Upper lobe of left lung (tissue), 4 donors: ENCODE results near the gene TPO.

Source experiments
- CTCF ChIP-seq, 6 experiments: fragments of 450-650 bp in 4 of 6; fragments of 200-600 bp in 2 of 6; sonication (generic) in 2 of 6; IDR thresholded peaks; one replicate each; pipeline ENCODE4 v1.5.1; 2016 to 2019; ENCODE audit warnings: antibody characterized with exemption in 6 of 6
- POLR2A ChIP-seq, 4 donors: fragments of 450-650 bp; IDR thresholded peaks; one replicate each; pipeline ENCODE4 v1.5.1; 2016 to 2017; ENCODE audit warnings: antibody characterized with exemption in 4 of 4, mild to moderate bottlenecking in 2 of 4
- POLR2AphosphoS5 ChIP-seq, 2 donors: sonication (generic); formaldehyde crosslinking; IDR thresholded peaks; one replicate each; pipeline ENCODE4 v1.5.1; 2017; ENCODE audit warnings: antibody characterized with exemption in 2 of 2

GRCh38 chr2:1491751-1492150 is 78.5 kb downstream of the TPO start:
- TF ChIP-seq CTCF (IDR thresholded peaks at IDR 0.05) = no peak
- TF ChIP-seq POLR2AphosphoS5 (IDR thresholded peaks at IDR 0.05) = no peak
- no peak for TF ChIP-seq POLR2A (IDR thresholded peaks at IDR 0.05)
